Measurements from ENCODE around the gene MOBP. TPM values are rescaled to one million over a fixed set of nuclear protein-coding genes. Genes with fewer than 3 reads are reported as not detected.

The MOBP gene
- total and polyA plus RNA-seq, 2 donors: 0.05 to 0.16 TPM

DNA sequence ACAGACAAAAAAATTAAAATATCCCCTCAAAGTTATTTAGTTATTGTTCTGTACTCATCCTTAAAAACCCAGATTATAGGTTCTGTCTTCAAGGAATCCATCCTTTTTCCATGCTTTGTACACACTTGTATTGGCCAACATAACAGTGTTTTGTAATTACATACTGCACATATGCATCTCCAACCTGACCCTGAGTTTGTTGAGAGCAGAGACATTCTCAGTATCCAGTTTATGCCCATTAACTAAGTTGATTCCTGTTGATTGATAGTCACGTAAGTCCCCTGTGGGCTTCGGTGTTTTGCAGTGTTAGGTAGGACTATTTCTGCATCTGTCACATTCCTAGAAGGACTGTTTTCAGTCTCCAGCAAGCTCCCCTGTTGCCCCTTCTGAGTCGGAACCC, 33.6 kb downstream of the MOBP start:
- Histone ChIP-seq H3K36me3 (ENCODE audit: control insufficient read depth in 2 of 2, insufficient read depth in 2 of 2, low read length in 1 of 2) (no peaks in the 10 kb centered on the region), H3K27ac (ENCODE audit: low read depth in 1 of 2, low read length in 1 of 2) (no peak overlapping the region), H3K9me3 (ENCODE audit: control insufficient read depth in 2 of 2, insufficient read depth in 1 of 2, low read length in 1 of 2) (no peaks in the 10 kb centered on the region), H3K27me3 (ENCODE audit: control insufficient read depth in 2 of 2, insufficient read depth in 1 of 2, low read length in 1 of 2) (peaks cover 13 to 44% of the 10 kb centered on the region in 2 donors), H3K4me1 (ENCODE audit: control insufficient read depth in 2 of 2, insufficient read depth in 2 of 2, low read length in 2 of 2) (no peaks in the 10 kb centered on the region), H3K4me3 (ENCODE audit: low read length in 2 of 2) (no peak overlapping the region)
- no peak for DNase-seq (ENCODE audit: low read depth in 6 of 9, low spot score in 9 of 9)
- 92% methylated on average over 3 of the region's 3 CpGs for WGBS

- no peaks in the 10 kb centered on the region for H3K36me3 ChIP-seq (ENCODE audit: control insufficient read depth in 2 of 2, insufficient read depth in 2 of 2, low read length in 1 of 2)
- peaks cover 13 to 44% of the 10 kb centered on the region in 2 donors for H3K27me3 ChIP-seq (ENCODE audit: control insufficient read depth in 2 of 2, insufficient read depth in 1 of 2, low read length in 1 of 2)
- no peaks in the 10 kb centered on the region for H3K9me3 ChIP-seq (ENCODE audit: control insufficient read depth in 2 of 2, insufficient read depth in 1 of 2, low read length in 1 of 2)
- H3K27ac ChIP-seq (ENCODE audit: low read depth in 1 of 2, low read length in 1 of 2): no peak overlapping the region
- H3K4me1 ChIP-seq (ENCODE audit: control insufficient read depth in 2 of 2, insufficient read depth in 2 of 2, low read length in 2 of 2): no peaks in the 10 kb centered on the region
- WGBS: 39% methylated on average over 53 of the region's 53 CpGs
- no peak for DNase-seq (ENCODE audit: low read depth in 6 of 9, low spot score in 9 of 9)
- H3K4me3 ChIP-seq (ENCODE audit: low read length in 2 of 2): peak overlapping the region in 1 of 2 donors; percentile 11
Measured at GRCh38 chr3:39501968-39502837, 34.7 kb downstream of the MOBP start.

- 53% methylated on average over 4 of the region's 4 CpGs for WGBS
- Histone ChIP-seq H3K27ac (ENCODE audit: low read depth in 1 of 2, low read length in 1 of 2) (no peak overlapping the region), H3K4me1 (ENCODE audit: control insufficient read depth in 2 of 2, insufficient read depth in 2 of 2, low read length in 2 of 2) (no peaks in the 10 kb centered on the region), H3K9me3 (ENCODE audit: control insufficient read depth in 2 of 2, insufficient read depth in 1 of 2, low read length in 1 of 2) (no peaks in the 10 kb centered on the region), H3K4me3 (ENCODE audit: low read length in 2 of 2) (no peak overlapping the region), H3K27me3 (ENCODE audit: control insufficient read depth in 2 of 2, insufficient read depth in 1 of 2, low read length in 1 of 2) (peaks cover 13 to 44% of the 10 kb centered on the region in 2 donors), H3K36me3 (ENCODE audit: control insufficient read depth in 2 of 2, insufficient read depth in 2 of 2, low read length in 1 of 2) (no peaks in the 10 kb centered on the region)
- no peak for DNase-seq (ENCODE audit: low read depth in 6 of 9, low spot score in 9 of 9)
Measured at GRCh38 chr3:39502838-39503145, 35.3 kb downstream of the MOBP start.

GRCh38 chr3:39505866-39506742, 38.6 kb downstream of the MOBP start:
- H3K4me3 ChIP-seq (ENCODE audit: low read length in 2 of 2): no peak overlapping the region
- WGBS: 76% methylated on average over 12 of the region's 12 CpGs
- H3K27me3 ChIP-seq (ENCODE audit: control insufficient read depth in 2 of 2, insufficient read depth in 1 of 2, low read length in 1 of 2): peaks cover 7 to 23% of the 10 kb centered on the region in 2 donors
- DNase-seq (ENCODE audit: low read depth in 6 of 9, low spot score in 9 of 9): no peak
- no peaks in the 10 kb centered on the region for H3K9me3 ChIP-seq (ENCODE audit: control insufficient read depth in 2 of 2, insufficient read depth in 1 of 2, low read length in 1 of 2)
- H3K4me1 ChIP-seq (ENCODE audit: control insufficient read depth in 2 of 2, insufficient read depth in 2 of 2, low read length in 2 of 2): no peaks in the 10 kb centered on the region
- no peaks in the 10 kb centered on the region for H3K36me3 ChIP-seq (ENCODE audit: control insufficient read depth in 2 of 2, insufficient read depth in 2 of 2, low read length in 1 of 2)
- H3K27ac ChIP-seq (ENCODE audit: low read depth in 1 of 2, low read length in 1 of 2): no peak overlapping the region

- no peaks in the 10 kb centered on the region for H3K9me3 ChIP-seq (ENCODE audit: control insufficient read depth in 2 of 2, insufficient read depth in 1 of 2, low read length in 1 of 2)
- no peak for DNase-seq (ENCODE audit: low read depth in 6 of 9, low spot score in 9 of 9)
- no peaks in the 10 kb centered on the region for H3K4me1 ChIP-seq (ENCODE audit: control insufficient read depth in 2 of 2, insufficient read depth in 2 of 2, low read length in 2 of 2)
Measured at GRCh38 chr3:39506863-39507262, 39.4 kb downstream of the MOBP start.

DNA sequence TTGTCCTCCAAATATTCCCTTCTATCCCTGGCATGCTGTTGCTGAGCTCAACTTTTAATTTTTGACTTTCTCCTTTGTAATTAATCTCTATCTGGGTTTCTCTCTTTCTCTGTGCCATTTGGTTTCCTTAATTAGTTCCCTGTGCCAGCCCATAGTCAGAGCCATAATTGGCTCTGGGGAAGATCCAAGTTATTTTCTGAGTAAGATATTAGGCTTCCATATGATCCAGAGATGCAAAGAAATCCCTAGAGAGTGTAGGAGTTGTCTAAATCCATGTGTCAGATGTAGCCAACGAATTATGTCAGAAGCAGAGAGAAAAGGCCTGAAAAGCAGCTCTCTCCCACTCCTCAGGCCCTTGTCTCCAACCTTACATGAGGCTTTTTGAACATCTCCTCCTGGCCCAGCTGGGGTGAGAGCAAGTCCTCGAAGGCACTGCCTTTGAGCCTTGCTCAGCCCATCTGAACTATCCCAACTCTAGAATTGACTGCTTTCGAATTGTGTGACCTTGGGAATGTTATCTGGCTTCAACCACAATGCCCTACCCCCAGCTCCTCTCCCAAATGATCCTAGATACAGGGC, 46.4 kb downstream of the MOBP start:
- Histone ChIP-seq H3K36me3 (ENCODE audit: control insufficient read depth in 2 of 2, insufficient read depth in 2 of 2, low read length in 1 of 2) (no peaks in the 10 kb centered on the region), H3K4me1 (ENCODE audit: control insufficient read depth in 2 of 2, insufficient read depth in 2 of 2, low read length in 2 of 2) (no peaks in the 10 kb centered on the region), H3K27ac (ENCODE audit: low read depth in 1 of 2, low read length in 1 of 2) (no peak overlapping the region), H3K27me3 (ENCODE audit: control insufficient read depth in 2 of 2, insufficient read depth in 1 of 2, low read length in 1 of 2) (no peaks in the 10 kb centered on the region), H3K4me3 (ENCODE audit: low read length in 2 of 2) (no peak overlapping the region), H3K9me3 (ENCODE audit: control insufficient read depth in 2 of 2, insufficient read depth in 1 of 2, low read length in 1 of 2) (no peaks in the 10 kb centered on the region)
- WGBS: 92% methylated on average over 3 of the region's 3 CpGs
- no peak for DNase-seq (ENCODE audit: low read depth in 6 of 9, low spot score in 9 of 9)

More at GRCh38 chr3:39506863-39507262, 39.4 kb downstream of the MOBP start:
- Histone ChIP-seq H3K27ac (ENCODE audit: low read depth in 1 of 2, low read length in 1 of 2) (no peak overlapping the region), H3K27me3 (ENCODE audit: control insufficient read depth in 2 of 2, insufficient read depth in 1 of 2, low read length in 1 of 2) (peaks cover 5 to 16% of the 10 kb centered on the region in 2 donors), H3K36me3 (ENCODE audit: control insufficient read depth in 2 of 2, insufficient read depth in 2 of 2, low read length in 1 of 2) (no peaks in the 10 kb centered on the region), H3K4me3 (ENCODE audit: low read length in 2 of 2) (no peak overlapping the region)
- 66% methylated on average over 1 of the region's 1 CpG for WGBS

GRCh38 chr3:39515681-39516441, 48.4 kb downstream of the MOBP start:
- Histone ChIP-seq H3K4me3 (ENCODE audit: low read length in 2 of 2) (no peak overlapping the region), H3K27me3 (ENCODE audit: control insufficient read depth in 2 of 2, insufficient read depth in 1 of 2, low read length in 1 of 2) (no peaks in the 10 kb centered on the region), H3K4me1 (ENCODE audit: control insufficient read depth in 2 of 2, insufficient read depth in 2 of 2, low read length in 2 of 2) (no peaks in the 10 kb centered on the region), H3K27ac (ENCODE audit: low read depth in 1 of 2, low read length in 1 of 2) (no peak overlapping the region), H3K9me3 (ENCODE audit: control insufficient read depth in 2 of 2, insufficient read depth in 1 of 2, low read length in 1 of 2) (no peaks in the 10 kb centered on the region), H3K36me3 (ENCODE audit: control insufficient read depth in 2 of 2, insufficient read depth in 2 of 2, low read length in 1 of 2) (no peaks in the 10 kb centered on the region)
- no peak for DNase-seq (ENCODE audit: low read depth in 6 of 9, low spot score in 9 of 9)
- 80% methylated on average over 11 of the region's 11 CpGs for WGBS

DNA sequence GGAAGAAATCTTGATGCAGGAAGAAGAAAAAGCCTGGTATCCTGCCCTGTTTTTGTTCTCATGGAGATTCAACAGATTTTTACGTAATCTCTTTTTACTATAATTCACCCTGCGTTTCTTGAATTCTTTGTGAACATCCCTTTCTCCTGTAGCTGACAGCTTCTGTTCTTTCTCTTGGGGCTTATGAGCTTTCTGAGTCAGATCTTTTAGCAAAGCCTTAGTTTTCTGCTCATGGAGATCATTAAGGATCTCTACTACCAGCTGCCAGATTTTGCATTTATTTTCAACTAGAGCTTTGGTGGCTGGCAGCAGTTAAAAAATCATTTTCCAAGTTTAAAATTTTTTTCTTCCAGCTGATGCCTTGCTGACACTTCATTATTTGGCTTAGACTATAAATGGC, 51.6 kb downstream of the MOBP start:
- Histone ChIP-seq H3K4me1 (ENCODE audit: control insufficient read depth in 2 of 2, insufficient read depth in 2 of 2, low read length in 2 of 2) (no peaks in the 10 kb centered on the region), H3K27me3 (ENCODE audit: control insufficient read depth in 2 of 2, insufficient read depth in 1 of 2, low read length in 1 of 2) (no peaks in the 10 kb centered on the region), H3K4me3 (ENCODE audit: low read length in 2 of 2) (no peak overlapping the region), H3K36me3 (ENCODE audit: control insufficient read depth in 2 of 2, insufficient read depth in 2 of 2, low read length in 1 of 2) (no peaks in the 10 kb centered on the region), H3K9me3 (ENCODE audit: control insufficient read depth in 2 of 2, insufficient read depth in 1 of 2, low read length in 1 of 2) (no peaks in the 10 kb centered on the region), H3K27ac (ENCODE audit: low read depth in 1 of 2, low read length in 1 of 2) (no peak overlapping the region)
- 85% methylated on average over 2 of the region's 2 CpGs for WGBS
- DNase-seq (ENCODE audit: low read depth in 6 of 9, low spot score in 9 of 9): no peak

All from thymus (tissue), 11 donors.